Mucosa of descending colon (tissue), 3 donors: ENCODE results near the gene RAB3GAP1. TPM values are rescaled to one million over a fixed set of nuclear protein-coding genes. Genes with fewer than 3 reads are reported as not detected.

ENCODE experiments used
- ATAC-seq: fragments of 200-7000 bp; cut with Tn5 transposase; one replicate; pipeline ENCODE4 v1.9.1; 2020; ENCODE audit warnings: mild to moderate bottlenecking, moderate library complexity
- DNase-seq, 3 donors: peaks; one replicate each; pipeline ENCODE4 v3.0.0-alpha.2; 2020
- H3K36me3 ChIP-seq: fragments of 200-600 bp; one replicate; pipeline ENCODE4 v1.8.0; 2021; ENCODE audit warnings: low read depth, mild to moderate bottlenecking
- H3K4me1 ChIP-seq: fragments of 200-600 bp; one replicate; pipeline ENCODE4 v1.8.0; 2021; ENCODE audit warnings: low read depth, mild to moderate bottlenecking
- H3K4me3 ChIP-seq: fragments of 200-600 bp; one replicate; pipeline ENCODE4 v1.8.0; 2021; ENCODE audit warnings: mild to moderate bottlenecking
- H3K9me3 ChIP-seq: fragments of 200-600 bp; one replicate; pipeline ENCODE4 v1.8.0; 2021; ENCODE audit warnings: mild to moderate bottlenecking
- intact Hi-C, 2 donors: fragments of 100-400 bp; cut with DNase I in 1 of 2; cut with micrococcal nuclease in 1 of 2; formaldehyde crosslinking; loops; one replicate each; pipeline versions ENCODE4 v1.11.0 to v1.11.1; 2022; cut with DNase I, micrococcal nuclease
- total RNA-seq, 3 donors: library from RNA; stranded (reverse); fragmentation: NEBNext Ultra II Directional in 2 of 3; extraction: Animal tissue kit (Norgen Biotek cat#: 25700) in 2 of 3; gene quantifications; one replicate each; pipeline versions ENCODE4 v1.2.1 to v1.2.4, GENCODE V29; 2021 to 2023
- TF ChIP-seq, protein P1 (sequence below): fragments of 200-600 bp; IDR thresholded peaks from one replicate; pipeline ENCODE4 v1.8.0; 2022; ENCODE audit warnings: antibody characterized with exemption, mild to moderate bottlenecking
- donor health status: DM: no; HTN: no; CAD: no; lungs with moderate emphysema.
- donor health status: DM: no; HTN: no; CAD: no.
- donor health status: DM: no; HTN: yes; CAD: no.

The RAB3GAP1 gene
- total RNA-seq, 3 donors from 2014 or later, result 37.5 to 60.1 (median 43.0) TPM

- no peak for DNase-seq
- Histone ChIP-seq H3K36me3 (no peaks in the 10 kb centered on the region), H3K9me3 (peaks cover 7% of the 10 kb centered on the region), H3K4me3 (no peak overlapping the region), H3K4me1 (no peaks in the 10 kb centered on the region)
- no peak for ATAC-seq
- intact Hi-C loops, result no loop called here
- TF ChIP-seq, protein P1, sequence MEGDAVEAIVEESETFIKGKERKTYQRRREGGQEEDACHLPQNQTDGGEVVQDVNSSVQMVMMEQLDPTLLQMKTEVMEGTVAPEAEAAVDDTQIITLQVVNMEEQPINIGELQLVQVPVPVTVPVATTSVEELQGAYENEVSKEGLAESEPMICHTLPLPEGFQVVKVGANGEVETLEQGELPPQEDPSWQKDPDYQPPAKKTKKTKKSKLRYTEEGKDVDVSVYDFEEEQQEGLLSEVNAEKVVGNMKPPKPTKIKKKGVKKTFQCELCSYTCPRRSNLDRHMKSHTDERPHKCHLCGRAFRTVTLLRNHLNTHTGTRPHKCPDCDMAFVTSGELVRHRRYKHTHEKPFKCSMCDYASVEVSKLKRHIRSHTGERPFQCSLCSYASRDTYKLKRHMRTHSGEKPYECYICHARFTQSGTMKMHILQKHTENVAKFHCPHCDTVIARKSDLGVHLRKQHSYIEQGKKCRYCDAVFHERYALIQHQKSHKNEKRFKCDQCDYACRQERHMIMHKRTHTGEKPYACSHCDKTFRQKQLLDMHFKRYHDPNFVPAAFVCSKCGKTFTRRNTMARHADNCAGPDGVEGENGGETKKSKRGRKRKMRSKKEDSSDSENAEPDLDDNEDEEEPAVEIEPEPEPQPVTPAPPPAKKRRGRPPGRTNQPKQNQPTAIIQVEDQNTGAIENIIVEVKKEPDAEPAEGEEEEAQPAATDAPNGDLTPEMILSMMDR, result no peak
Observed at GRCh38 chr2:135187270-135187669, 135.2 kb downstream of the RAB3GAP1 start.

DNA sequence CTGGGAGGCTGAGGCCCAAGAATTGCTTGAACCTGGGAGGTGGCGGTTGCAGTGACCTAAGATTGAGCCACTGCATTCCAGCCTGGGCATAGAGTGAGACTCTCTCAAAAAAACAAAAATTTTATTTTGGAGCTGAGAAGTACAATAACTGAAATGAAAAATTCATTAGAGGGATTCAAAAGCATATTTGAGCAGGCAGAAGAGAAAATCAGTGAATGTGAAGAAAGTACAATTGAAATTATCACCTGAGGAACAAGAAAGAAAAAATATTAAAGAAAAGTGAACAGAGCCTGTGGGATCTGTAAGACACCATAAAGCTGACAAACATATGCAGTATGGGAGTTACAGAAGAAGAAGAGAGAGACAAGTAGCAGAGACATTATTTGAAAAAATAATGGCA lies 137.1 kb downstream of the RAB3GAP1 start:
- H3K36me3 ChIP-seq, result no peaks in the 10 kb centered on the region
- no peaks in the 10 kb centered on the region for H3K4me1 ChIP-seq
- H3K4me3 ChIP-seq, result no peak overlapping the region
- no peak for DNase-seq
- peaks cover 7% of the 10 kb centered on the region for H3K9me3 ChIP-seq
- TF ChIP-seq, protein P1, result no peak
- intact Hi-C loops, result no loop called here
- ATAC-seq, result no peak

- H3K4me3 ChIP-seq, result no peak overlapping the region
- intact Hi-C loops, result no loop called here
- H3K4me1 ChIP-seq, result no peaks in the 10 kb centered on the region
- TF ChIP-seq, protein P1, result no peak
- H3K36me3 ChIP-seq, result no peaks in the 10 kb centered on the region
- ATAC-seq (no peak), DNase-seq (no peak)
- H3K9me3 ChIP-seq, result peaks cover 7% of the 10 kb centered on the region
Observed at GRCh38 chr2:135190799-135191198, 138.7 kb downstream of the RAB3GAP1 start.

- H3K36me3 ChIP-seq, result no peaks in the 10 kb centered on the region
- intact Hi-C loops, result no loop called here
- no peak for ATAC-seq
- no peak for DNase-seq
- no peaks in the 10 kb centered on the region for H3K4me1 ChIP-seq
- no peaks in the 10 kb centered on the region for H3K9me3 ChIP-seq
- TF ChIP-seq, protein P1, result no peak
- H3K4me3 ChIP-seq, result no peak overlapping the region
Observed at GRCh38 chr2:135198481-135198880, 146.4 kb downstream of the RAB3GAP1 start.

- no peak for DNase-seq
- Histone ChIP-seq H3K4me1 (no peaks in the 10 kb centered on the region), H3K36me3 (no peaks in the 10 kb centered on the region), H3K9me3 (no peaks in the 10 kb centered on the region), H3K4me3 (no peak overlapping the region)
- no peak for ATAC-seq
- TF ChIP-seq, protein P1, result no peak
- intact Hi-C loops, result no loop called here
Observed at GRCh38 chr2:135202751-135203150, 150.7 kb downstream of the RAB3GAP1 start.

- TF ChIP-seq, protein P1, result no peak
- Histone ChIP-seq H3K9me3 (no peaks in the 10 kb centered on the region), H3K4me3 (no peak overlapping the region), H3K36me3 (no peaks in the 10 kb centered on the region), H3K4me1 (no peaks in the 10 kb centered on the region)
- intact Hi-C loops, result no loop called here
- DNase-seq (no peak), ATAC-seq (no peak)
Observed at GRCh38 chr2:135203944-135204343, 151.9 kb downstream of the RAB3GAP1 start.
